Measurements from ENCODE around the gene DNAJC15. TPM values are rescaled to one million over a fixed set of nuclear protein-coding genes. Genes with fewer than 3 reads are reported as not detected.

DNAJC15 gene
- polyA plus RNA-seq, 1 donor (not counting 4 experiments of a cell fraction or from before 2014, with no cell fraction given): 38.5 TPM

GRCh38 chr13:43079392-43079931, 56.1 kb downstream of the DNAJC15 start:
- Histone ChIP-seq H2AFZ (ENCODE audit: control insufficient read depth, low read length) (no peak overlapping the region), H3K9ac (ENCODE audit: control insufficient read depth, extremely low read depth, insufficient read depth, low read length) (no peak overlapping the region), H3K9me1 (ENCODE audit: control insufficient read depth, extremely low read depth, insufficient read depth, low read length) (no peaks in the 10 kb centered on the region), H4K20me1 (ENCODE audit: control insufficient read depth, extremely low read depth, insufficient read depth, low read length) (no peaks in the 10 kb centered on the region), H3K79me2 (ENCODE audit: control insufficient read depth, insufficient read depth, low read length) (peaks cover 5% of the 10 kb centered on the region), H3K36me3 (ENCODE audit: control insufficient read depth in 2 of 2, extremely low read depth in 1 of 2, insufficient read depth in 2 of 2, low read length in 2 of 2) (no peaks in the 10 kb centered on the region), H3K4me3 (ENCODE audit: control insufficient read depth in 2 of 3, extremely low read depth in 1 of 3, insufficient read depth in 2 of 3, low read depth in 1 of 3, low read length in 3 of 3) (no peak overlapping the region), H3K27me3 (ENCODE audit: control insufficient read depth, extremely low read depth, insufficient read depth, low read length) (no peaks in the 10 kb centered on the region), H3K27ac (ENCODE audit: control insufficient read depth, insufficient read depth, low read length) (no peak overlapping the region), H3K4me2 (ENCODE audit: control insufficient read depth, extremely low read depth, insufficient read depth, low read depth, low read length) (no peak overlapping the region), H3K4me1 (ENCODE audit: control insufficient read depth, extremely low read depth, insufficient read depth, low read length) (no peaks in the 10 kb centered on the region), H3K9me3 (ENCODE audit: control insufficient read depth, low read depth, low read length) (no peaks in the 10 kb centered on the region)
- FAIRE-seq (no peak), DNase-seq (ENCODE audit: low read depth, low spot score) (no peak)
- TF ChIP-seq EZH2 (IDR thresholded peaks at IDR 0.05; ENCODE audit: low read length): no peak
- no peak for TF ChIP-seq CTCF (optimal IDR thresholded peaks at IDR 0.05 in 1 of 3, IDR thresholded peaks at IDR 0.05 in 1 of 3, conservative IDR thresholded peaks at IDR 0.05 in 1 of 3; ENCODE audit: extremely low read depth in 1 of 3, insufficient read depth in 2 of 3, low read length in 3 of 3)
- dilution Hi-C loops (cut with MboI; ENCODE audit: extremely low pct_ligation_motif_present, low sequenced_read_pairs): no loop called here

- Histone ChIP-seq H3K9me3 (ENCODE audit: control insufficient read depth, low read depth, low read length) (no peaks in the 10 kb centered on the region), H3K4me2 (ENCODE audit: control insufficient read depth, extremely low read depth, insufficient read depth, low read depth, low read length) (no peak overlapping the region), H3K36me3 (ENCODE audit: control insufficient read depth in 2 of 2, extremely low read depth in 1 of 2, insufficient read depth in 2 of 2, low read length in 2 of 2) (no peaks in the 10 kb centered on the region), H2AFZ (ENCODE audit: control insufficient read depth, low read length) (no peak overlapping the region), H3K4me3 (ENCODE audit: control insufficient read depth in 2 of 3, extremely low read depth in 1 of 3, insufficient read depth in 2 of 3, low read depth in 1 of 3, low read length in 3 of 3) (no peak overlapping the region), H4K20me1 (ENCODE audit: control insufficient read depth, extremely low read depth, insufficient read depth, low read length) (no peaks in the 10 kb centered on the region), H3K9me1 (ENCODE audit: control insufficient read depth, extremely low read depth, insufficient read depth, low read length) (no peaks in the 10 kb centered on the region), H3K4me1 (ENCODE audit: control insufficient read depth, extremely low read depth, insufficient read depth, low read length) (no peaks in the 10 kb centered on the region), H3K79me2 (ENCODE audit: control insufficient read depth, insufficient read depth, low read length) (peaks cover 1% of the 10 kb centered on the region), H3K27ac (ENCODE audit: control insufficient read depth, insufficient read depth, low read length) (no peak overlapping the region), H3K9ac (ENCODE audit: control insufficient read depth, extremely low read depth, insufficient read depth, low read length) (no peak overlapping the region), H3K27me3 (ENCODE audit: control insufficient read depth, extremely low read depth, insufficient read depth, low read length) (no peaks in the 10 kb centered on the region)
- TF ChIP-seq EZH2 (IDR thresholded peaks at IDR 0.05; ENCODE audit: low read length) (no peak), CTCF (optimal IDR thresholded peaks at IDR 0.05 in 1 of 3, IDR thresholded peaks at IDR 0.05 in 1 of 3, conservative IDR thresholded peaks at IDR 0.05 in 1 of 3; ENCODE audit: extremely low read depth in 1 of 3, insufficient read depth in 2 of 3, low read length in 3 of 3) (no peak)
- DNase-seq (ENCODE audit: low read depth, low spot score) (no peak), FAIRE-seq (no peak)
- dilution Hi-C loops (cut with MboI; ENCODE audit: extremely low pct_ligation_motif_present, low sequenced_read_pairs): no loop called here
These were observed 56.8 kb downstream of the DNAJC15 start for GRCh38 chr13:43080199-43080598.

All from keratinocyte (primary cell).